AG20443 (cell line): ENCODE results near the gene NOS1AP.
"Not testable (repeated sequence)": the region's sequence is repeated elsewhere in the genome, so short reads cannot be mapped to it uniquely, and the experiment has no call there.

Experiments
- DNase-seq: peaks from one replicate; pipeline ENCODE4 v3.0.0; 2012; ENCODE audit warnings: low spot score, mixed read lengths

Gene NOS1AP

GRCh38 chr1:162336621-162337285 is 267.3 kb downstream of the NOS1AP start:
- no peak for DNase-seq

DNA sequence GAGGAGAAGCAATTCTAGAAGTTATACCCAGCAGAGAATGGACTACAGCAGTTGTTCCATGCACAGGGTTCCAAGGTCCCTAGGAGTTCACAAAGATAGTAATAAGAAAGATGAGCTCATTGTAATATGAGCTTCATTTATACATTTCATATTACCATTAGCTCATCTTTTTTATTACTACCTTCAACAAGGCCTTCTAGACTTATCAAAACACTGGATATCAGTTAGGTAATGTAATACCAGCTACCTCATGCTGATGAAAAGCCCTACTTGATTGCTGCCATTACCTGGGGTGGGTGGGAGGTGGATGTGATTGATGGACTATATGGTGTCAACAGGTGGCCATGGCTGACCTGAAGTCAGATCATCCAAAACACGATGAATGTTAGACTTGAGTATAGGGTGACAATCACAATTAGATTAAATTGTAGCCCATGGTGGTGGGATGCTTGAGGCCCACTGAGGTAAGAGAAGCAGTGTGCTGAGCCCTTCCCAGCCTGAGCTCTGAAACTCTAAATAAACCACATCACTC is 273.0 kb downstream of the NOS1AP start:
- no peak for DNase-seq

GRCh38 chr1:162343470-162343869 is 274.0 kb downstream of the NOS1AP start:
- no peak for DNase-seq

DNA sequence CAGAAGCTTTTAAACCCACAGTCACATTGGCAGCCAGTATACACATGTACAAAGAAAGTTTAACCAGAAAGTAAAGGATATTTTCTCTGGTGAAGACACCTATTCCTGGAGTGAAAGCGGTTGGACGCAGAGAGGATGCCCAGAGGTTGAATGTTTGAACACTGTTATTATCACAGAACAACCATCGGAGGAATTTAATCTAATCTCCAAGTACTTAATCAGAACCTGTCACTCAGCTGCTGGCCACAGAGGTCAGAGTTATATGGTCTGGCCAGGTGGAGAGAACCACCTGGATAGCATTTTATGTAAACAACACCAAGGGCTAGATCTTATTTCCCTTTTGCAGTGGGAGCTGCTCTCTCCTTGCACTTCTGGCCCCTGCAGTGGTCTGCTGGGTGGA is 277.8 kb downstream of the NOS1AP start:
- no peak for DNase-seq

- peak; percentile 72 for DNase-seq
Observed at GRCh38 chr1:162349635-162350330, 280.3 kb downstream of the NOS1AP start.

GRCh38 chr1:162351246-162351842 is 281.9 kb downstream of the NOS1AP start:
- DNase-seq, result no peak

- not testable (repeated sequence) for DNase-seq
Observed at GRCh38 chr1:162351874-162352273, 282.4 kb downstream of the NOS1AP start.

- DNase-seq, result no peak
Observed at GRCh38 chr1:162353078-162353477, 283.6 kb downstream of the NOS1AP start.

GRCh38 chr1:162353702-162354101 is 284.2 kb downstream of the NOS1AP start:
- no peak for DNase-seq

GRCh38 chr1:162357681-162358266 is 288.3 kb downstream of the NOS1AP start:
- peak; percentile 56 for DNase-seq

- DNase-seq, result no peak
Observed at GRCh38 chr1:162358928-162359327, 289.4 kb downstream of the NOS1AP start.

DNA sequence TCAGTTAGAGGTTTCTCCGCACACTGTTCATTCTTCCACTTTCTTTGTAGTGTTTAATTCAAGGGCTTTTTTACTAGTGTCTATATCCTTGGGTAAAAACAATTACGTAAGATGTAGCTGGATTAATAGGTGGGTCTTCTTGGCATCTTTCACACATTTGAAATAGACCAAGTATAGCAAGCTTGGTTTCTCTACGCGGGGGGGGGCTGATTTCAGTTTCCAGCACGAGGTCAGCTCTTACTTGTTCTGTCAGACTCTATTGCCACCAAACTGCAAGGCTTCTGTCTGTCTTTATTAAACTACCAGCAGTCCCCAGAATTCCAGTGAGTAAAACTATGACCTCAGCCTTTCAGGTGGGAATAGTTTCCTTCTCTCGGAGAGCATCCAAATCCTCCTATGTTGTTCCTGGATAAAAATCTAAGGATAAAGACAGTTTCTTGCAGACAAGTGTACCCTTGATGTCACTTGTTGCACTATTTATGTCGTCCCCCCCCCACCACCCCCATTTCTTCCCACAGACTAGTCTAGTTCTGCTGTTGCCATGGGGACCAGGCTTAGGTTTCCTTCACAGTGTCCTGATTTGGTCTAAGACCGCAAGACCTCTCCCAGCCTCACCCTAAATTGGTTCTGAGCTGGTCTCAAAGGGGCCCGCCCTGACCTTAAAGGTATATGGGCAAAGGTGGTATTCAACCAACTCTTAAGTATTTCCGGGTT is 290.2 kb downstream of the NOS1AP start:
- DNase-seq, result no peak

GRCh38 chr1:162360237-162360873 is 290.9 kb downstream of the NOS1AP start:
- DNase-seq, result no peak

GRCh38 chr1:162360874-162361260 is 291.4 kb downstream of the NOS1AP start:
- no peak for DNase-seq

DNA sequence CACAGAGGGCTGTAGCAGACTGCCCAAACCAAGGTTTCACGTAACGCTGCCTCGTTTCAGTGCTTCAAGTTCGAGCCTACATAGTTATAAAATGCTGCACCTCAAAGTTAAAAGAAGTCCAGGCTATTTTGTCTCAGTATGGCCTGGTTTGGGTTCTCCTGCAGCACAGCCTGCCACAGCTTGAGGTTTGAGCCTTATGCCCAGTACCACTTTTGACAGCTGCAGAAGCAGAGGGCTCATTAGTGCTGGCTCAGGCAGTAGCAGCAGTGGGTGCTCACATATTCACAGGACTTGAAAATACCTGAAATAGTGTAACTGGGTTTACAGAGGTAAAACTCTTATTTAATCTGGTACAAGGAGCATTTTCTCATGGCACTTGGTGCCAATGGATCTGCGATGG is 291.9 kb downstream of the NOS1AP start:
- no peak for DNase-seq

DNA sequence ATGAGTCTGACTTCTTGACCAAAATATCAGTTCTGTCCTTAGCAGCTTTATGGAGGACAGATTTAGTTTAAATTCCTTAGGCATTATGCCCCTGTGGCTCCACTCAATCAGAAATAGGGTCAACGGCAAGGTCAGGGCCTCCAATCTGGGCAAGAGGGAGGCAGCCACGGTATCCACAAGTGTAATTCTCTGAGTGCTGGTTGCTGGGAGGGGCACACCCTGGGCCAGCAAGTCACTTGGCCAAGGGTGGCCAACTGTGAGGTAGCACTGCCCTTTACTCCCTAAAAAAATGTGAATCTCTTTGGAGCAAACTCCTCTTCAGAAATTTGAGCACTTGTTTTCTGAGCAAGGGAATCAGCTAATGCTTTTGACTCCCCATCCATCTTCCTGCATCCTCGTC is 294.3 kb downstream of the NOS1AP start:
- DNase-seq, result no peak

- no peak for DNase-seq
Observed at GRCh38 chr1:162364498-162364897, 295.0 kb downstream of the NOS1AP start.

DNA sequence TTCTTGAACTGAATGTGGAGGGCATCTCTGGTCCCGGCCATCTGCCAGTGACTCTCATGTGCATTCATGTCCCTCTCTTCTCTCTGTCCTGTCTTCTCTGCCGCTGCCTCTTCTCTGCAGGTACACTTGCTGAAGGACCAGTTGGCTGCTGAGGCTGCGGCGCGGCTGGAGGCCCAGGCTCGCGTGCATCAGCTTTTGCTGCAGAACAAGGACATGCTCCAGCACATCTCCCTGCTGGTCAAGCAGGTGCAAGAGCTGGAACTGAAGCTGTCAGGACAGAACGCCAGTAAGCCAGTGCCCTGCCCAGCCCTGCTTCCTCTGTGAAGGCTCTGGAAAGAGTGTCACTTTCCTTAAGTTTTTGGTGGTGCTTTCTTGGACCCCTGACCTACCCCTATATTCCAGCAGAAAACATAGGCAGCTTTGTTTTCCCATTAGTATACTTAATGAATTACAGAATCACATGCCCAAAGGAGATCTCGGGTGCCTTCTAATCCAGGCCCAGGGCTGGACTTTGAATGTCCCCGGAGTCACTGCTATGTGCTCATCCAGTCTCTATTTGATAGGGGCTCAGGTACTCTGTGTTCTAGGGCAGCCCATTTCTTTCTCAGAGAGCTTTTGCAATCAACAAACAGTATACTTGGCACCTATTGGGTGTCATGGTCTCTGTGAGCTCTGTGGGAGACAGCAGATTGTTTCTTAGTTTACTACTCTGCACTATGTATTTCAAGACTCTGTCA is 296.0 kb downstream of the NOS1AP start:
- DNase-seq, result no peak

GRCh38 chr1:162366149-162366548 is 296.7 kb downstream of the NOS1AP start:
- no peak for DNase-seq

GRCh38 chr1:162366671-162367070 is 297.2 kb downstream of the NOS1AP start:
- no peak for DNase-seq

DNA sequence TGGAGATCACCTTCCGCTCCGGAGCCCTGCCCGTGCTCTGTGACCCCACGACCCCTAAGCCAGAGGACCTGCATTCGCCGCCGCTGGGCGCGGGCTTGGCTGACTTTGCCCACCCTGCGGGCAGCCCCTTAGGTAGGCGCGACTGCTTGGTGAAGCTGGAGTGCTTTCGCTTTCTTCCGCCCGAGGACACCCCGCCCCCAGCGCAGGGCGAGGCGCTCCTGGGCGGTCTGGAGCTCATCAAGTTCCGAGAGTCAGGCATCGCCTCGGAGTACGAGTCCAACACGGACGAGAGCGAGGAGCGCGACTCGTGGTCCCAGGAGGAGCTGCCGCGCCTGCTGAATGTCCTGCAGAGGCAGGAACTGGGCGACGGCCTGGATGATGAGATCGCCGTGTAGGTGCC is 297.6 kb downstream of the NOS1AP start:
- DNase-seq, result peak; percentile 45
